HUES48 (cell line): ENCODE data around the gene LRTM1.
A peak's percentile ranks its signal among the peaks of the same experiment; 100 is the strongest.

Experiments
- H3K27ac ChIP-seq: one replicate; pipeline ENCODE4 v1.7.0; 2013; ENCODE audit warnings: low read depth, low read length, inconsistent platforms
- H3K27me3 ChIP-seq: 2 replicates; pipeline ENCODE4 v1.6.1; 2013; ENCODE audit warnings: mild to moderate bottlenecking, low read length; ENCODE audit not compliant: control insufficient read depth, insufficient read depth
- H3K36me3 ChIP-seq: 2 replicates; pipeline ENCODE4 v1.6.1; 2013; ENCODE audit warnings: low read length; ENCODE audit not compliant: control insufficient read depth, insufficient read depth
- H3K4me1 ChIP-seq: 2 replicates; pipeline ENCODE4 v1.6.1; 2013; ENCODE audit warnings: mild to moderate bottlenecking, low read length; ENCODE audit not compliant: control insufficient read depth, insufficient read depth
- H3K4me3 ChIP-seq: 2 replicates; pipeline ENCODE4 v1.5.1; 2013; ENCODE audit warnings: mild to moderate bottlenecking, low read depth, low read length
- H3K9ac ChIP-seq: 2 replicates; pipeline ENCODE4 v1.6.1; 2013; ENCODE audit warnings: mild to moderate bottlenecking, low read depth, low read length, moderate library complexity
- H3K9me3 ChIP-seq: 2 replicates; pipeline ENCODE4 v1.6.1; 2013; ENCODE audit warnings: low read length; ENCODE audit not compliant: control insufficient read depth, insufficient read depth

LRTM1 gene

DNA sequence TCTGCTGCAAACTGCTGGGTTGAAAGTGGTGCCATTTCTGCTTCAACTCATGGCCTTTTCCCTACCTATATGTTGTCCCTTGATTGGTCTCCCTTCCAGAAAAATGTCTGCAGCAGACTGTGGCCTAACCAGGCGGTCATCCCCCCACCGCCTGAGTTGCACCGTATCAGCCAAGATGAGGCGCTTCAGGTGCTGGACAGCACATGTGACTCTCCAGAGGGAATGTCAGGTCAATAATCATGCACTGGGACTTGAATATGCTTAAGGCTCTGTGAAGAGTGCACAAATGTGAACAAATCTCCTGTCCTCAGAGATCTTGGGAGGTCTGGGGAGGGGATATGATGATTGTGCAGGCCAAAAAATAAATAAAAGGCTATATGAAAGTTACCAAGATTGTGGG lies 32.2 kb downstream of the LRTM1 start:
- Histone ChIP-seq H3K36me3 (no peaks in the 10 kb centered on the region; the same call in 1 of the 2 replicates), H3K4me1 (peaks cover 13% of the 10 kb centered on the region; the same call in 1 of the 2 replicates), H3K27me3 (no peaks in the 10 kb centered on the region), H3K9ac (no peak overlapping the region), H3K9me3 (no peaks in the 10 kb centered on the region), H3K4me3 (no peak overlapping the region), H3K27ac (no peak overlapping the region)

DNA sequence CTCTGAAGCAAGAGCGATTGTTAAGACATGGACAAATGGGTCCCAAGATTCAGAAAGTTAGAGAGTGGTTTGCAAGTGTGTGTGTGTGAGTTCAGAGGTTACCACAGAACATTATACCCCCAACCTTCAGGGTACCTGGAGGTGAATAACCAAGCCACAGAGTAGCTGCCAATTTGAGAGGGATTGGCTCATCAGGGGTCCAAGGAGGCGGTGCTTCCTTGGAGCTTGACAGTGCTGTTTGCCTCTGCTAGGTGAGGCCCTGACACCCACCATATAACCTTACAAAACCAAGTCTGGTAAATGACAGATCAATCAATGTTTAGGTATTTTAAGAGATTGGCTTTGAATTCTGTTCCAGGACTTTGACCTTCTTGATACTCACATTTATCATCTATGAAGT lies 35.7 kb downstream of the LRTM1 start:
- Histone ChIP-seq H3K4me3 (no peak overlapping the region), H3K27me3 (no peaks in the 10 kb centered on the region), H3K9ac (no peak overlapping the region), H3K4me1 (peaks cover 13% of the 10 kb centered on the region; the same call in 1 of the 2 replicates), H3K27ac (peak overlapping the region; percentile 35), H3K9me3 (no peaks in the 10 kb centered on the region), H3K36me3 (no peaks in the 10 kb centered on the region; the same call in 1 of the 2 replicates)

- Histone ChIP-seq H3K4me3 (no peak overlapping the region), H3K36me3 (no peaks in the 10 kb centered on the region; the same call in 1 of the 2 replicates), H3K9ac (no peak overlapping the region), H3K9me3 (no peaks in the 10 kb centered on the region), H3K4me1 (peaks cover 13% of the 10 kb centered on the region; the same call in 1 of the 2 replicates), H3K27me3 (no peaks in the 10 kb centered on the region), H3K27ac (peak overlapping the region; percentile 35)
These were observed 36.3 kb downstream of the LRTM1 start for GRCh38 chr3:54891540-54891897.

DNA sequence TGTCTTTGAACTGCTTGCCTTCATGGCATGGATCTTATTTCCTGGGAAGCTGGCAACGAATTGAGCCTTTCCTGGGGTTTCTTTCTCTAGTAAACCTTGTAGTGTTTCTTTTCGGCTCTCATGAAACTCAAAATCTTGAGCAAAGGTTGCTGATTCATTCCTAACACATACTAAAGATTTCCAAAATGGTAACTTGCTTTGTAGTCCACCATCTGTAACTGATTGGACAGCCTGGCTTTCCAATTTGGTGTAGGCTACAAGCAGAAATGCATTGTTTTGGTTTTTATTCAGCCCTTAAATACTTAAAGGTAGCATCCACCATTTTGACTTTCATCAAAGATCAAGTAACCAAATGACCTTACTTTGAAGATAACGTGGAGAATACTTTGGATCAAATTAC lies 38.1 kb downstream of the LRTM1 start:
- H3K27ac ChIP-seq: no peak overlapping the region
- H3K27me3 ChIP-seq: no peaks in the 10 kb centered on the region
- no peak overlapping the region for H3K9ac ChIP-seq
- H3K36me3 ChIP-seq: no peaks in the 10 kb centered on the region; the same call in 1 of the 2 replicates
- no peak overlapping the region for H3K4me3 ChIP-seq
- peaks cover 13% of the 10 kb centered on the region; the same call in 1 of the 2 replicates for H3K4me1 ChIP-seq
- no peaks in the 10 kb centered on the region for H3K9me3 ChIP-seq

GRCh38 chr3:54888873-54889272 lies 39.0 kb downstream of the LRTM1 start:
- Histone ChIP-seq H3K27me3 (no peaks in the 10 kb centered on the region), H3K9ac (no peak overlapping the region), H3K9me3 (no peaks in the 10 kb centered on the region), H3K4me1 (peaks cover 13% of the 10 kb centered on the region; the same call in 1 of the 2 replicates), H3K27ac (no peak overlapping the region), H3K4me3 (no peak overlapping the region), H3K36me3 (no peaks in the 10 kb centered on the region)

DNA sequence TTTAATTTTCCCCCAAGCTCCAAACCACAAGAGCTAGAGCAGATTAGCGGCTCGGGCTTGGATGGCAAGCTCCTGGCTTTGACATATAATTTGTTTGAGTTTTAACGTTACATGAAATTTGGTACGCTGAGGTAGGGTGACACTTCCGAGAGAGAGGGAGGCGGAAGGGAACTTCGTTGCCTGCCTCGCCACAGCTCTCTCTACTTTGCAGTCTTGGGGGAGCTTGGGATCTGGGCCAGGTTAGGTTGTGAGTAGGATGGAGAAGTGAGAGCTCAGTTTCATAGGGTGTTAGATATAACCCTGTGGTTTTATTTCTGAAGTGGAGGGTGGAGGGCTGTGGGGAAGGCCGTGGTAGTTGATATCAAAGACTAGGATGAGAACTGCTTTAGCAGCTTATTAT lies 39.7 kb downstream of the LRTM1 start:
- Histone ChIP-seq H3K9ac (no peak overlapping the region), H3K9me3 (no peaks in the 10 kb centered on the region), H3K4me1 (peaks cover 13% of the 10 kb centered on the region; the same call in 1 of the 2 replicates), H3K27ac (no peak overlapping the region), H3K27me3 (no peaks in the 10 kb centered on the region), H3K36me3 (no peaks in the 10 kb centered on the region), H3K4me3 (no peak overlapping the region)

DNA sequence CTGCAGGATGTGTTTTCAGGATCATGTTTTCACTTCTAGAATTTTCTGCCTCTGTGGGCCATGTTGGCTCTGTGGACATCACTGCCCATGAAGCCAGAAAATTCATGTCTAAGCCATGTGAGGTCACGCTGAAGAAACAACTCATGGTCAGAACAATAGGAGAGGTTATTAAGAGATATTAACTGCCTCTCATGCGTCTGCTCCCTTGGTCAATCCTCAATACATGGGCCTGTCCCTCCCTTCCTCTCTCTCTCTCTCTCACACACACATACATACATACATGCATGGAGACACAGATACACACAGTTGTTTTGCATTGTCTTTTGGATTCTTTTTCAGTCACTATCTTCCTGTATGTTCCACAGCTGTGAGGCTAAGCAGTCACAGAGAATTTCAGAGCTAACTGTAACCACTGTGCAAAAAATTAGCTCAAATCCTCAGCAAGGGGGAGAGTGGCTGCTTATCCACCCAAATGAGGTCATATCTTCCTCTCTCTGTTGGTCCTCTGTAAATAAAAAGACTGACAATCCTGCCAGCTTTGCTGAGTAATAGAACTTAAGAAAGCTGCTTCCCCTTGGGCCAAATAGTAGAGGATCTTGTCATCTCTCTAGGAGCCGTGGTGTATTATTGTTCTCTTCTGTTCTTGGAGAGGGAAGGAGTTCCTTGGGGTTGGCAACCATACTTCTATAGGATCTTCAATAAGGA lies 45.6 kb downstream of the LRTM1 start:
- Histone ChIP-seq H3K9ac (no peak overlapping the region), H3K27me3 (no peaks in the 10 kb centered on the region), H3K27ac (no peak overlapping the region)

GRCh38 chr3:54878145-54878544 lies 49.7 kb downstream of the LRTM1 start:
- Histone ChIP-seq H3K36me3 (no peaks in the 10 kb centered on the region), H3K9me3 (no peaks in the 10 kb centered on the region), H3K9ac (no peak overlapping the region), H3K27ac (no peak overlapping the region), H3K4me3 (no peak overlapping the region), H3K27me3 (no peaks in the 10 kb centered on the region), H3K4me1 (peaks cover 8% of the 10 kb centered on the region)

More for the DNA sequence above, 45.6 kb downstream of the LRTM1 start:
- Histone ChIP-seq H3K4me3 (no peak overlapping the region), H3K36me3 (no peaks in the 10 kb centered on the region), H3K4me1 (0 out of 2 replicates have a peak, but pooled peaks cover 4% of the 10 kb centered on the region), H3K9me3 (no peaks in the 10 kb centered on the region)

DNA sequence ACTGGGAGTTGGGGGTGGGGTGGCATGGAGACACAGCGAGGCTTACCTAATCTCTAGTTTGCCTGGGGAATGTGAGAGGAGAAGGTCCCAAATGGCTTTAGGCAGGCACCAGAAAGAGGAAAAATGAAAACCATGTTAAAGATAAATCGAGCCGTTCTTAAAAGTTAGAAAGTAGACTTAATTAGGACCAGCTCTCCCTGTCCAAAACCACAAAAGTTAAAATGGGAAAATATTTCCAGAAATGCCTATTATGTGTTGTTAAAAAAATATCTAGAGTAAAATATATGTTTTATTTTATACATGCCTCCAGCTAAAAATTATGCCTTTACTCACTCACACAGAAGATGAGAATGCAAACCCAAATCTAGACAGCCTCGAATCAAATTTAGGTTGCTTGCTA lies 50.1 kb downstream of the LRTM1 start:
- H3K9ac ChIP-seq: no peak overlapping the region
- no peak overlapping the region for H3K4me3 ChIP-seq
- no peak overlapping the region for H3K27ac ChIP-seq
- no peaks in the 10 kb centered on the region for H3K36me3 ChIP-seq
- no peaks in the 10 kb centered on the region for H3K9me3 ChIP-seq
- no peaks in the 10 kb centered on the region for H3K27me3 ChIP-seq
- peaks cover 12% of the 10 kb centered on the region for H3K4me1 ChIP-seq

GRCh38 chr3:54876694-54877093 lies 51.2 kb downstream of the LRTM1 start:
- Histone ChIP-seq H3K36me3 (no peaks in the 10 kb centered on the region), H3K9ac (no peak overlapping the region), H3K27ac (no peak overlapping the region), H3K27me3 (no peaks in the 10 kb centered on the region), H3K9me3 (no peaks in the 10 kb centered on the region), H3K4me3 (no peak overlapping the region), H3K4me1 (peaks cover 15% of the 10 kb centered on the region)

DNA sequence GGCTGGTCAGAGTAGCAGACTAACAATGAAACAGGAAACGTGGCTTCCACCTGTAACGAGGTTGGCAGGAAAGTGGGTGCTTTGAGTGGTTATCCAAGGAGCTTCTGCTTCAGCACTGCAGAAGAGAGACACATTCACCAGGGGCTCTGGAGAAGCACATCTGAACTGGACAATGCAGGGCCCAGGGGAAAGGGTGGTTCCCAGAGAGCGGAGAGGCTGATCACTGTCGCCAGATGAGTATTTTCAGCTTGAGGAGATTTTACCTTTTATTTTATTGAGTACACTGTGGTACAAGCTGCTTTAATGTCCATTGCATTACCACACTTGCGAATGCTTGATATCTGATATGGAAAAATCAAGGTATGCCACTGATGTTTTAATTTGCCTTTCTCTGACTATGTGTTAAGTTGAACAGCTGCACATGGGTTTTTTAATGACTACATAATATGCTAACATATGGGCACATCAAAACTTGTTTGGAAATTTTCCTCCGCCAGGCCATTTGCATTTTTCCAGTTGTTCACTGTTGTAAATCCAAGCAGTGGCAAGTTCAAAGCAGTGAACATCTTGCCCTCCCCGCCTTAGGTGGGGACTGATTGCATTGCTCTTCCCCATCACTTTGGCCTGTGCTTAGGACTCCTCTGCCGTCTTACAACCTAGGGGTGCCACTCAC lies 52.1 kb downstream of the LRTM1 start:
- H3K27ac ChIP-seq: no peak overlapping the region
- H3K27me3 ChIP-seq: no peaks in the 10 kb centered on the region
- H3K9ac ChIP-seq: no peak overlapping the region
- H3K4me3 ChIP-seq: no peak overlapping the region
- H3K36me3 ChIP-seq: no peaks in the 10 kb centered on the region
- H3K9me3 ChIP-seq: no peaks in the 10 kb centered on the region
- peaks cover 15% of the 10 kb centered on the region for H3K4me1 ChIP-seq
